ENCODE results near the gene DHDH.

GRCh38 chr19:48897181-48897580 lies 36.3 kb upstream of the DHDH start:
- TF ChIP-seq, protein P1, sequence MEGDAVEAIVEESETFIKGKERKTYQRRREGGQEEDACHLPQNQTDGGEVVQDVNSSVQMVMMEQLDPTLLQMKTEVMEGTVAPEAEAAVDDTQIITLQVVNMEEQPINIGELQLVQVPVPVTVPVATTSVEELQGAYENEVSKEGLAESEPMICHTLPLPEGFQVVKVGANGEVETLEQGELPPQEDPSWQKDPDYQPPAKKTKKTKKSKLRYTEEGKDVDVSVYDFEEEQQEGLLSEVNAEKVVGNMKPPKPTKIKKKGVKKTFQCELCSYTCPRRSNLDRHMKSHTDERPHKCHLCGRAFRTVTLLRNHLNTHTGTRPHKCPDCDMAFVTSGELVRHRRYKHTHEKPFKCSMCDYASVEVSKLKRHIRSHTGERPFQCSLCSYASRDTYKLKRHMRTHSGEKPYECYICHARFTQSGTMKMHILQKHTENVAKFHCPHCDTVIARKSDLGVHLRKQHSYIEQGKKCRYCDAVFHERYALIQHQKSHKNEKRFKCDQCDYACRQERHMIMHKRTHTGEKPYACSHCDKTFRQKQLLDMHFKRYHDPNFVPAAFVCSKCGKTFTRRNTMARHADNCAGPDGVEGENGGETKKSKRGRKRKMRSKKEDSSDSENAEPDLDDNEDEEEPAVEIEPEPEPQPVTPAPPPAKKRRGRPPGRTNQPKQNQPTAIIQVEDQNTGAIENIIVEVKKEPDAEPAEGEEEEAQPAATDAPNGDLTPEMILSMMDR (IDR thresholded peaks at IDR 0.05): no peak
- TF ChIP-seq POLR2A (IDR thresholded peaks at IDR 0.05): no peak
